Endodermal cell (in vitro differentiated cells): ENCODE measurements around the gene KIFC3. TPM values are rescaled to one million over a fixed set of nuclear protein-coding genes. Genes with fewer than 3 reads are reported as not detected.
"Not testable (repeated sequence)": the region's sequence is repeated elsewhere in the genome, so short reads cannot be mapped to it uniquely, and the experiment has no call there.

Source experiments
- DNase-seq: peaks from one replicate; pipeline ENCODE4 v3.0.0-alpha.2; 2017
- H3K27ac ChIP-seq: 2 replicates; pipeline ENCODE4 v1.5.1; 2013; ENCODE audit warnings: mild to moderate bottlenecking, low read depth, low read length, moderate library complexity
- H3K27me3 ChIP-seq: 2 replicates; pipeline ENCODE4 v1.6.1; 2013; ENCODE audit warnings: mild to moderate bottlenecking, low read length, moderate library complexity; ENCODE audit not compliant: insufficient read depth, control insufficient read depth, poor library complexity, severe bottlenecking
- H3K36me3 ChIP-seq: 2 replicates; pipeline ENCODE4 v1.7.0; 2013; ENCODE audit warnings: mild to moderate bottlenecking, low read length, moderate library complexity; ENCODE audit not compliant: control insufficient read depth, insufficient read depth
- H3K4me1 ChIP-seq: one replicate; pipeline ENCODE4 v1.7.0; 2013; ENCODE audit warnings: low read length; ENCODE audit not compliant: control insufficient read depth, insufficient read depth
- H3K4me3 ChIP-seq: 2 replicates; pipeline ENCODE4 v1.5.1; 2013; ENCODE audit warnings: mild to moderate bottlenecking, low read length, moderate library complexity
- H3K9ac ChIP-seq: 2 replicates; pipeline ENCODE4 v1.6.1; 2013; ENCODE audit warnings: mild to moderate bottlenecking, low read length, moderate library complexity; ENCODE audit not compliant: poor library complexity, severe bottlenecking; ENCODE audit errors: extremely low read depth
- H3K9me3 ChIP-seq: 2 replicates; pipeline ENCODE4 v1.6.1; 2013; ENCODE audit warnings: mild to moderate bottlenecking, low read length, moderate library complexity; ENCODE audit not compliant: control insufficient read depth
- H3K27ac Mint-ChIP-seq: 2 replicates; pipeline ENCODE4 v1.8.0; 2020; ENCODE audit warnings: mixed read lengths
- H3K27me3 Mint-ChIP-seq: 2 replicates; pipeline ENCODE4 v1.8.0; 2021; ENCODE audit warnings: mild to moderate bottlenecking, mixed read lengths; ENCODE audit not compliant: insufficient read depth
- H3K36me3 Mint-ChIP-seq: 2 replicates; pipeline ENCODE4 v1.8.0; 2020; ENCODE audit warnings: low read depth, mixed read lengths
- H3K4me1 Mint-ChIP-seq: 2 replicates; pipeline ENCODE4 v1.8.0; 2020; ENCODE audit warnings: mixed read lengths
- H3K4me3 Mint-ChIP-seq: 2 replicates; pipeline ENCODE4 v1.8.0; 2020; ENCODE audit warnings: mild to moderate bottlenecking, moderate library complexity, mixed read lengths
- H3K9me3 Mint-ChIP-seq: 2 replicates; pipeline ENCODE4 v1.8.0; 2020; ENCODE audit warnings: mild to moderate bottlenecking, mixed read lengths
- CTCF ChIP-seq: fragments of 200-600 bp; sonication (generic); conservative IDR thresholded peaks from 2 replicates; pipeline ENCODE4 v1.5.0; 2021; ENCODE audit warnings: antibody characterized with exemption, mild to moderate bottlenecking
- WGBS, 2 experiments: methylation state at CpG; one replicate each; pipeline versions ENCODE4 v1.1.5 to v1.1.7; 2013; ENCODE audit warnings: missing lambda C conversion rate in 2 of 2, mixed read lengths in 1 of 2; ENCODE audit not compliant: insufficient coverage in 1 of 2, insufficient read length in 1 of 2; 5-methylcytosine and 5-hydroxymethylcytosine counted together
- total RNA-seq, 2 donors: library from RNA; stranded (reverse); fragmentation: NEBNext Ultra II Directional in 1 of 2; extraction: Animal tissue kit (Norgen Biotek cat#: 25700) in 1 of 2; gene quantifications; 2 replicates in 1 of 2; 3 replicates in 1 of 2; pipeline ENCODE4 v1.2.1, GENCODE V29; 2021

KIFC3 gene
- total RNA-seq, 2 donors from 2014 or later = 39.2 to 39.3 TPM

- H3K36me3 ChIP-seq = no peaks in the 10 kb centered on the region
- DNase-seq = peak; percentile 82
- no peak overlapping the region for H3K27ac ChIP-seq
- no peaks in the 10 kb centered on the region for H3K9me3 ChIP-seq
- 73 to 84% methylated on average over 3 of the region's 3 CpGs for WGBS, 2 experiments
- H3K9ac ChIP-seq = no peak overlapping the region
- H3K27me3 ChIP-seq = no peaks in the 10 kb centered on the region
- Mint-ChIP-seq H3K4me3 (no peak overlapping the region), H3K36me3 (no peaks in the 10 kb centered on the region), H3K27ac (no peak overlapping the region), H3K27me3 (no peaks in the 10 kb centered on the region), H3K9me3 (no peaks in the 10 kb centered on the region), H3K4me1 (peaks cover 3% of the 10 kb centered on the region)
- peak; percentile 81 for TF ChIP-seq CTCF
- H3K4me1 ChIP-seq = no peaks in the 10 kb centered on the region
- no peak overlapping the region for H3K4me3 ChIP-seq
Measured at GRCh38 chr16:57720142-57720575, 82.1 kb downstream of the KIFC3 start.

GRCh38 chr16:57714047-57714446 lies 88.2 kb downstream of the KIFC3 start:
- whole genome bisulfite sequencing, 2 experiments = 95 to 96% methylated on average over 5 to 6 of the region's 6 CpGs

GRCh38 chr16:57713596-57713995 lies 88.7 kb downstream of the KIFC3 start:
- DNase-seq = no peak
- no peaks in the 10 kb centered on the region for H3K9me3 Mint-ChIP-seq
- H3K4me3 Mint-ChIP-seq = no peak overlapping the region
- H3K27me3 Mint-ChIP-seq = peaks cover 1% of the 10 kb centered on the region
- no peak overlapping the region for H3K9ac ChIP-seq
- no peak overlapping the region for H3K4me3 ChIP-seq
- TF ChIP-seq CTCF = no peak
- peaks cover 4% of the 10 kb centered on the region for H3K4me1 Mint-ChIP-seq
- no peak overlapping the region for H3K27ac Mint-ChIP-seq
- H3K36me3 Mint-ChIP-seq = no peaks in the 10 kb centered on the region
- H3K9me3 ChIP-seq = no peaks in the 10 kb centered on the region
- no peaks in the 10 kb centered on the region for H3K4me1 ChIP-seq
- no peaks in the 10 kb centered on the region for H3K36me3 ChIP-seq
- no peaks in the 10 kb centered on the region for H3K27me3 ChIP-seq
- no peak overlapping the region for H3K27ac ChIP-seq
- WGBS, 2 experiments = 97% methylated on average over 8 of the region's 8 CpGs

More at GRCh38 chr16:57714047-57714446, 88.2 kb downstream of the KIFC3 start:
- H3K36me3 ChIP-seq = no peaks in the 10 kb centered on the region
- no peak overlapping the region for H3K9ac ChIP-seq
- Mint-ChIP-seq H3K4me1 (peaks cover 4% of the 10 kb centered on the region), H3K27me3 (peaks cover 1% of the 10 kb centered on the region), H3K27ac (no peak overlapping the region), H3K4me3 (no peak overlapping the region), H3K36me3 (no peaks in the 10 kb centered on the region), H3K9me3 (no peaks in the 10 kb centered on the region)
- H3K9me3 ChIP-seq = no peaks in the 10 kb centered on the region
- DNase-seq = no peak
- H3K4me3 ChIP-seq = no peak overlapping the region
- no peaks in the 10 kb centered on the region for H3K27me3 ChIP-seq
- H3K4me1 ChIP-seq = no peaks in the 10 kb centered on the region
- no peak overlapping the region for H3K27ac ChIP-seq
- TF ChIP-seq CTCF = no peak

- H3K27me3 ChIP-seq, H3K4me3 Mint-ChIP-seq, H3K27ac Mint-ChIP-seq, DNase-seq, H3K9me3 ChIP-seq, H3K9me3 Mint-ChIP-seq, H3K27me3 Mint-ChIP-seq, H3K4me3 ChIP-seq, H3K36me3 Mint-ChIP-seq, H3K36me3 ChIP-seq, H3K9ac ChIP-seq, H3K4me1 ChIP-seq, H3K27ac ChIP-seq, H3K4me1 Mint-ChIP-seq: not testable (repeated sequence)
- 74 to 84% methylated on average over 6 of the region's 6 CpGs for WGBS, 2 experiments
Measured at GRCh38 chr16:57712569-57712968, 89.7 kb downstream of the KIFC3 start.
